H1 (cell line): ENCODE results near the gene ASF1B. TPM values are rescaled to one million over a fixed set of nuclear protein-coding genes. Genes with fewer than 3 reads are reported as not detected.

Experiments used
- CTCF ChIA-PET: fragments of 300-600 bp; sonication (Branson Sonifier 250); formaldehyde crosslinking; loops from one replicate; lab custom pipeline; 2021; ENCODE audit not compliant: partially characterized antibody; lab: Charles Lee
- POLR2A ChIA-PET: fragments of 300-600 bp; sonication (Branson Sonifier 250); formaldehyde crosslinking; loops from one replicate; lab custom pipeline; 2021; ENCODE audit warnings: inconsistent platforms; ENCODE audit not compliant: partially characterized antibody; lab: Charles Lee
- DNase-seq, 2 experiments: peaks; one replicate each; pipeline versions ENCODE4 v3.0.0 to v3.0.0-alpha.2; 2010 to 2022; ENCODE audit warnings: low spot score in 2 of 2, low read depth in 1 of 2, mixed read lengths in 1 of 2
- FAIRE-seq: peaks from 2 replicates; lab custom pipeline; 2011; peaks lifted over from hg19 to GRCh38; lab: Jason Lieb, UNC
- H2AFZ ChIP-seq: 2 replicates; pipeline ENCODE4 v1.8.1; 2012; ENCODE audit warnings: low read length, inconsistent platforms
- H2AK5ac ChIP-seq: 2 replicates; pipeline ENCODE4 v1.6.1; 2013; ENCODE audit warnings: low read depth, low read length
- H2BK120ac ChIP-seq: replicated peaks from 2 replicates; pipeline ENCODE3; 2013; ENCODE audit warnings: low read depth, low read length, inconsistent platforms
- H2BK12ac ChIP-seq: 2 replicates; pipeline ENCODE4 v1.6.1; 2013; ENCODE audit warnings: low read depth, low read length
- H2BK15ac ChIP-seq: 2 replicates; pipeline ENCODE4 v1.6.1; 2013; ENCODE audit warnings: low read length
- H2BK20ac ChIP-seq: 2 replicates; pipeline ENCODE4 v1.6.1; 2013; ENCODE audit warnings: low read length
- H2BK5ac ChIP-seq: 2 replicates; pipeline ENCODE4 v1.6.1; 2013; ENCODE audit warnings: low read depth, low read length
- H3K14ac ChIP-seq: 2 replicates; pipeline ENCODE4 v1.6.1; 2013; ENCODE audit warnings: inconsistent platforms; ENCODE audit not compliant: insufficient read length
- H3K18ac ChIP-seq: 2 replicates; pipeline ENCODE4 v1.6.1; 2013; ENCODE audit warnings: low read length; ENCODE audit errors: extremely low read depth
- H3K23ac ChIP-seq: 2 replicates; pipeline ENCODE4 v1.6.1; 2013; ENCODE audit warnings: inconsistent platforms; ENCODE audit not compliant: insufficient read length
- H3K23me2 ChIP-seq: 2 replicates; pipeline ENCODE4 v1.6.1; 2013; ENCODE audit warnings: low read depth, low read length
- H3K27ac ChIP-seq: 2 replicates; pipeline ENCODE4 v1.6.1; 2011; ENCODE audit warnings: low read depth, low read length, inconsistent platforms
- H3K27me3 ChIP-seq, 4 experiments: replicated peaks in 1 of 4; 1 replicate in 1 of 4; 2 replicates in 3 of 4; pipeline versions ENCODE4 v1.6.1 to v1.8.1; 2011 to 2013; ENCODE audit warnings: low read length in 3 of 4, mild to moderate bottlenecking in 3 of 4, inconsistent platforms in 2 of 4, mixed read lengths in 2 of 4, moderate library complexity in 1 of 4; ENCODE audit not compliant: control insufficient read depth in 3 of 4, insufficient read depth in 3 of 4; ENCODE audit errors: extremely low read depth in 1 of 4
- H3K36me3 ChIP-seq, 4 experiments: 2 replicates each; pipeline versions ENCODE4 v1.6.1 to v1.8.1; 2011 to 2013; ENCODE audit warnings: mild to moderate bottlenecking in 4 of 4, low read length in 3 of 4, moderate library complexity in 2 of 4, control low read depth in 1 of 4, inconsistent platforms in 1 of 4; ENCODE audit not compliant: insufficient read depth in 4 of 4, control insufficient read depth in 2 of 4
- H3K4ac ChIP-seq: replicated peaks from 2 replicates; pipeline ENCODE3; 2013; ENCODE audit warnings: low read length, low read depth, mixed read lengths, inconsistent platforms; ENCODE audit not compliant: insufficient read length
- H3K4me1 ChIP-seq, 4 experiments: replicated peaks in 1 of 4; 1 replicate in 1 of 4; 2 replicates in 3 of 4; pipeline versions ENCODE4 v1.6.1 to v1.8.1; 2011 to 2013; ENCODE audit warnings: low read length in 3 of 4, inconsistent platforms in 2 of 4, mixed read lengths in 1 of 4; ENCODE audit not compliant: insufficient read depth in 4 of 4, control insufficient read depth in 3 of 4
- H3K4me2 ChIP-seq, 2 experiments: 2 replicates each; pipeline versions ENCODE4 v1.6.1 to v1.8.1; 2011 to 2013; ENCODE audit warnings: low read depth in 2 of 2, low read length in 2 of 2, control low read depth in 1 of 2, inconsistent platforms in 1 of 2, mild to moderate bottlenecking in 1 of 2; ENCODE audit not compliant: insufficient read depth in 1 of 2
- H3K4me3 ChIP-seq, 4 experiments: fragments of 200-600, 300-600 bp in 1 of 4; sonication (generic), shearing (Covaris generic), sonication (Bioruptor Twin) in 1 of 4; 2 replicates each; pipeline versions ENCODE4 v1.5.1 to v1.8.1; 2011 to 2016; ENCODE audit warnings: low read length in 4 of 4, low read depth in 3 of 4, control low read depth in 2 of 4, inconsistent platforms in 2 of 4, mild to moderate bottlenecking in 2 of 4, mixed read lengths in 1 of 4, moderate library complexity in 1 of 4; ENCODE audit not compliant: insufficient read depth in 2 of 4; ENCODE audit errors: extremely low read depth in 1 of 4
- H3K56ac ChIP-seq: replicated peaks from 2 replicates; pipeline ENCODE3; 2013; ENCODE audit warnings: low read depth, mild to moderate bottlenecking, mixed read lengths, low read length, inconsistent platforms; ENCODE audit not compliant: insufficient read length
- H3K79me1 ChIP-seq: 2 replicates; pipeline ENCODE4 v1.6.1; 2013; ENCODE audit warnings: low read depth, low read length, control low read depth
- H3K79me2 ChIP-seq, 2 experiments: 2 replicates each; pipeline versions ENCODE4 v1.6.1 to v1.8.1; 2012 to 2013; ENCODE audit warnings: low read length in 2 of 2, mild to moderate bottlenecking in 2 of 2, inconsistent platforms in 1 of 2; ENCODE audit not compliant: insufficient read depth in 2 of 2, control insufficient read depth in 1 of 2
- H3K9ac ChIP-seq, 4 experiments: replicated peaks in 1 of 4; 1 replicate in 1 of 4; 2 replicates in 3 of 4; pipeline versions ENCODE4 v1.6.1 to v1.8.1; 2011 to 2013; ENCODE audit warnings: low read depth in 3 of 4, low read length in 3 of 4, control low read depth in 2 of 4, mild to moderate bottlenecking in 2 of 4, moderate library complexity in 2 of 4, inconsistent platforms in 1 of 4; ENCODE audit errors: extremely low read depth in 1 of 4
- H3K9me3 ChIP-seq, 2 experiments: 2 replicates each; pipeline versions ENCODE4 v1.6.1 to v1.8.1; 2012 to 2013; ENCODE audit warnings: mild to moderate bottlenecking in 2 of 2, moderate library complexity in 2 of 2, control low read depth in 1 of 2, inconsistent platforms in 1 of 2, low read depth in 1 of 2, low read length in 1 of 2, mixed read lengths in 1 of 2; ENCODE audit not compliant: insufficient read depth in 2 of 2
- H4K20me1 ChIP-seq, 2 experiments: replicated peaks in 1 of 2; 2 replicates each; pipeline versions ENCODE3 to v1.8.1; 2011 to 2013; ENCODE audit warnings: inconsistent platforms in 2 of 2, low read length in 2 of 2, mild to moderate bottlenecking in 1 of 2; ENCODE audit not compliant: insufficient read depth in 2 of 2, control insufficient read depth in 1 of 2
- H4K5ac ChIP-seq: 2 replicates; pipeline ENCODE4 v1.6.1; 2013; ENCODE audit warnings: low read length, low read depth, mixed read lengths, inconsistent platforms; ENCODE audit not compliant: insufficient read length
- H4K8ac ChIP-seq: 2 replicates; pipeline ENCODE4 v1.8.0; 2013; ENCODE audit warnings: mild to moderate bottlenecking, moderate library complexity, low read length, inconsistent platforms; ENCODE audit not compliant: insufficient read depth; ENCODE audit errors: extremely low read depth
- H4K91ac ChIP-seq: replicated peaks from 2 replicates; pipeline ENCODE3; 2013; ENCODE audit warnings: low read length, mixed read lengths, inconsistent platforms; ENCODE audit not compliant: insufficient read length
- CREB1 ChIP-seq: IDR thresholded peaks from 2 replicates; pipeline ENCODE4 v1.6.1; 2012; ENCODE audit warnings: inconsistent platforms
- POLR2AphosphoS5 ChIP-seq: IDR thresholded peaks from 2 replicates; pipeline ENCODE4 v1.6.1; 2011; ENCODE audit warnings: low read depth, low read length
- SIN3A ChIP-seq, 2 experiments: IDR thresholded peaks in 1 of 2; conservative IDR thresholded peaks in 1 of 2; 2 replicates each; pipeline ENCODE4 v1.6.1; 2011 to 2012; ENCODE audit warnings: low read length in 2 of 2, improper control_type of control experiment in 1 of 2, low read depth in 1 of 2, mild to moderate bottlenecking in 1 of 2
- SIRT6 ChIP-seq: IDR thresholded peaks from one replicate; pipeline ENCODE4 v1.7.1; 2012; ENCODE audit warnings: low read length, inconsistent platforms
- SRF ChIP-seq: IDR thresholded peaks from 2 replicates; pipeline ENCODE4 v1.6.1; 2011; ENCODE audit warnings: mild to moderate bottlenecking, low read depth, low read length, moderate library complexity
- WGBS, 2 experiments: shearing (Covaris generic) in 1 of 2; methylation state at CpG; one replicate each; pipeline versions ENCODE4 v1.1.6 to v1.1.7; 2013 to 2015; ENCODE audit warnings: low lambda C conversion rate in 2 of 2, mixed read lengths in 2 of 2, inconsistent platforms in 1 of 2, low coverage in 1 of 2, missing lambda C conversion rate in 1 of 2; ENCODE audit not compliant: insufficient replicate concordance in 2 of 2, insufficient coverage in 1 of 2, insufficient read length in 1 of 2; ENCODE audit errors: extremely low coverage in 1 of 2, missing lambda C conversion rate in 1 of 2; 5-methylcytosine and 5-hydroxymethylcytosine counted together
- polyA plus RNA-seq, 7 experiments: library from polyadenylated mRNA; depleted of rRNA in 3 of 7; stranded (reverse) in 5 of 7; unstranded in 2 of 7; fragments of >200 nt in 5 of 7; fragments of 200-250 nt in 2 of 7; gene quantifications; 1 replicate in 5 of 7; 2 replicates in 1 of 7; 4 replicates in 1 of 7; pipeline versions ENCODE4 v1.2.1 to v1.2.3, GENCODE V29; 2011 to 2013; ENCODE audit warnings: missing spikeins in 2 of 7, mixed read lengths in 2 of 7
- total RNA-seq: library from RNA; stranded (reverse); fragmentation: NEBNext Ultra II Directional; extraction: Animal tissue kit (Norgen Biotek cat#: 25700); gene quantifications from 2 replicates; pipeline ENCODE4 v1.2.1, GENCODE V29; 2021
- TF ChIP-seq, protein P1 (sequence below): IDR thresholded peaks from 2 replicates; pipeline ENCODE4 v1.6.1; 2011; ENCODE audit warnings: low read depth, mild to moderate bottlenecking, low read length; ENCODE audit not compliant: insufficient read depth

The ASF1B gene
- total and polyA plus RNA-seq, 2 of the 8 experiments (the other 6 are each of a cell fraction or from before 2014, with no cell fraction given): 32.6 to 59.2 TPM

DNA sequence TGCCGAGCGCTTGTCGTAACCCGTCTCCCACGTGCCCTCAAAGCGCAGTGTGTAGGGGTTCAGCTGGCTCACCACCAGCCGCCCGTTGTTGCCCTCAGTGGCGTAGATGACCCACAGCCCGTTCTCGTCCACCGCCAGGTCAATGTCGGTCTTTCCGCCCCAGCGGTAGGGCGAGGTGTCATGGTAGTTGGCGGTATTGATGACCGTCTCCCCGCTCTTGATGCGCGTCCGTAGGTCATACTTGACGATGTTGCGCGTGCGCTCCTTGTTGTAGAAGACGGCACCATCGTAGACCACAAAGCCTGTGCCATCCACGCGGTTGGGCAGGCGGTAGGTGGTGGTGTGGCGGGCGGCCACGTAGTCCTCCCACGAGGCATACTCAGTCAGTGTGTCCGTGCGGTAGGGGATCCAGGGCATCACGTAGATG, 26.5 kb upstream of the ASF1B start:
- H3K27ac ChIP-seq: no peak overlapping the region
- H2BK120ac ChIP-seq: no peak overlapping the region
- no peak overlapping the region for H2AFZ ChIP-seq
- no peak overlapping the region for H3K23ac ChIP-seq
- H2AK5ac ChIP-seq: no peak overlapping the region
- no peak overlapping the region for H3K14ac ChIP-seq
- H3K27me3 ChIP-seq: no peaks in the 10 kb centered on the region
- 0 out of 2 replicates have a peak overlapping the region, but pooled peaks have one; percentile 62 for H4K8ac ChIP-seq
- WGBS, 2 experiments: 96% methylated on average over 37 of the region's 38 CpGs; no CpG with 5 or more reads in 1 of the 2 experiments
- no peak overlapping the region for H3K4ac ChIP-seq
- CTCF ChIA-PET: interaction anchor here (1.8 kb wide), 1 partner anchor 15 kb away, joined by 5 read pairs; no protein-coding TSS in a partner anchor
- POLR2A ChIA-PET: interaction anchor here (0.6 to 1.3 kb wide), 3 partner anchors 13 to 185 kb away, joined by 3 read pairs; no protein-coding TSS in a partner anchor
- peaks cover 12 to 46% (median 32%) of the 10 kb centered on the region in 4 experiments for H3K36me3 ChIP-seq
- FAIRE-seq (no peak), DNase-seq (no peak)
- no peaks in the 10 kb centered on the region; the same call in 1 of the 2 replicates for H3K79me1 ChIP-seq
- H4K91ac ChIP-seq: no peak overlapping the region
- no peak overlapping the region; the same call in 1 of the 2 replicates for H2BK5ac ChIP-seq
- H2BK15ac ChIP-seq: no peak overlapping the region
- no peak overlapping the region for H3K9ac ChIP-seq
- no peak overlapping the region for H2BK12ac ChIP-seq
- no peak overlapping the region for H3K4me3 ChIP-seq
- H3K4me2 ChIP-seq: no peak overlapping the region
- TF ChIP-seq SIRT6: no peak
- no peak for TF ChIP-seq SRF
- TF ChIP-seq POLR2AphosphoS5: 0 out of 2 replicates have a peak, but pooled peaks have one; percentile 4
- no peak for TF ChIP-seq CREB1
- TF ChIP-seq SIN3A (conservative IDR thresholded peaks at IDR 0.05 in 1 of 2, IDR thresholded peaks at IDR 0.05 in 1 of 2; ENCODE audit: low read depth in 1 of 2, low read length in 2 of 2): no peak
- TF ChIP-seq, protein P1, sequence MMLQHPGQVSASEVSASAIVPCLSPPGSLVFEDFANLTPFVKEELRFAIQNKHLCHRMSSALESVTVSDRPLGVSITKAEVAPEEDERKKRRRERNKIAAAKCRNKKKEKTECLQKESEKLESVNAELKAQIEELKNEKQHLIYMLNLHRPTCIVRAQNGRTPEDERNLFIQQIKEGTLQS: no peak
- H3K4me1 ChIP-seq: peaks cover 0 to 5% (median 3%) of the 10 kb centered on the region in 4 experiments; a peak in 4 of 7 replicates
- H3K79me2 ChIP-seq: no peaks in the 10 kb centered on the region
- no peaks in the 10 kb centered on the region for H3K23me2 ChIP-seq
- no peaks in the 10 kb centered on the region for H3K9me3 ChIP-seq
- no peak overlapping the region for H3K18ac ChIP-seq
- no peak overlapping the region for H3K56ac ChIP-seq
- H4K20me1 ChIP-seq: peaks cover 7 to 12% of the 10 kb centered on the region in 2 experiments
- no peak overlapping the region for H4K5ac ChIP-seq
- no peak overlapping the region for H2BK20ac ChIP-seq
